Body of pancreas (tissue), 4 donors: ENCODE measurements around the gene TENM3.

Experiments used
- CTCF ChIP-seq, 7 experiments: fragments of 450-650 bp in 4 of 7; fragments of 200-600 bp in 3 of 7; sonication (generic) in 3 of 7; IDR thresholded peaks; one replicate each; pipeline ENCODE4 v1.5.1; 2016 to 2019; ENCODE audit warnings: antibody characterized with exemption in 7 of 7
- POLR2A ChIP-seq, 3 donors: fragments of 450-650 bp; IDR thresholded peaks; one replicate each; pipeline ENCODE4 v1.6.1; 2016; ENCODE audit warnings: antibody characterized with exemption in 3 of 3, mild to moderate bottlenecking in 2 of 3

GRCh38 chr4:182831376-182831775 lies 588.2 kb downstream of the TENM3 start:
- TF ChIP-seq POLR2A (IDR thresholded peaks at IDR 0.05) (no peak), CTCF (IDR thresholded peaks at IDR 0.05) (no peak)
